HUES6 (cell line): ENCODE data around the gene BOK.
A peak's percentile ranks its signal among the peaks of the same experiment; 100 is the strongest.

Experiments used
- H3K27ac ChIP-seq: 2 replicates; pipeline ENCODE4 v1.7.0; 2013; ENCODE audit warnings: low read depth, mild to moderate bottlenecking, low read length, inconsistent platforms
- H3K27me3 ChIP-seq: 2 replicates; pipeline ENCODE4 v1.6.1; 2013; ENCODE audit warnings: low read length; ENCODE audit not compliant: control insufficient read depth, insufficient read depth
- H3K36me3 ChIP-seq: 2 replicates; pipeline ENCODE4 v1.6.1; 2013; ENCODE audit warnings: low read length; ENCODE audit not compliant: control insufficient read depth, insufficient read depth
- H3K4me1 ChIP-seq: 2 replicates; pipeline ENCODE4 v1.6.1; 2013; ENCODE audit warnings: low read length; ENCODE audit not compliant: control insufficient read depth, insufficient read depth
- H3K4me3 ChIP-seq: 2 replicates; pipeline ENCODE4 v1.5.1; 2013; ENCODE audit warnings: low read depth, low read length
- H3K9ac ChIP-seq: one replicate; pipeline ENCODE4 v1.6.1; 2013; ENCODE audit warnings: mild to moderate bottlenecking, low read length
- H3K9me3 ChIP-seq: 2 replicates; pipeline ENCODE4 v1.6.1; 2013; ENCODE audit warnings: low read depth, low read length; ENCODE audit not compliant: control insufficient read depth, insufficient read depth

Gene BOK

DNA sequence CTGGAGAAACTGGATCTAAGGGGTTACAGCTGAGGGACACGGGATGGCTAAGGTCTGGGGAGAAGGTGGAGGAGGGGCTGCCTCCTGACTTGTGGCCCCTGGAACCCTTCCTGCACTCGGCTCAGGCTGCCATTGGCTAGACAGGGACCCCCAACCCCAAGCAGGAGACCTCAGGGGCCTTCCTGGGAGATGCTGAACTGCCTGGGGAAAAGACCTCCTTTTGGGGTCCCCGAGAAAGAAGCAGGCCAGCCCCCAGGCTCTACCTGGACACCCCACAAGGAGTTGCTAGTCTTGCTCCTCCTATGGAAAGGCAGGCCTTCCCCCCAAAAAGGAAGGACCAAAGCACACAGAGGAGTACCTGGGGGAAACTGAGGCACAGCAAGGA is 10.1 kb upstream of the BOK start:
- H3K9me3 ChIP-seq = no peaks in the 10 kb centered on the region
- H3K36me3 ChIP-seq = no peaks in the 10 kb centered on the region
- peaks cover 12% of the 10 kb centered on the region; the same call in 1 of the 2 replicates for H3K4me1 ChIP-seq
- H3K27me3 ChIP-seq = no peaks in the 10 kb centered on the region; the same call in 1 of the 2 replicates
- H3K9ac ChIP-seq = no peak overlapping the region
- H3K27ac ChIP-seq = no peak overlapping the region
- H3K4me3 ChIP-seq = no peak overlapping the region

DNA sequence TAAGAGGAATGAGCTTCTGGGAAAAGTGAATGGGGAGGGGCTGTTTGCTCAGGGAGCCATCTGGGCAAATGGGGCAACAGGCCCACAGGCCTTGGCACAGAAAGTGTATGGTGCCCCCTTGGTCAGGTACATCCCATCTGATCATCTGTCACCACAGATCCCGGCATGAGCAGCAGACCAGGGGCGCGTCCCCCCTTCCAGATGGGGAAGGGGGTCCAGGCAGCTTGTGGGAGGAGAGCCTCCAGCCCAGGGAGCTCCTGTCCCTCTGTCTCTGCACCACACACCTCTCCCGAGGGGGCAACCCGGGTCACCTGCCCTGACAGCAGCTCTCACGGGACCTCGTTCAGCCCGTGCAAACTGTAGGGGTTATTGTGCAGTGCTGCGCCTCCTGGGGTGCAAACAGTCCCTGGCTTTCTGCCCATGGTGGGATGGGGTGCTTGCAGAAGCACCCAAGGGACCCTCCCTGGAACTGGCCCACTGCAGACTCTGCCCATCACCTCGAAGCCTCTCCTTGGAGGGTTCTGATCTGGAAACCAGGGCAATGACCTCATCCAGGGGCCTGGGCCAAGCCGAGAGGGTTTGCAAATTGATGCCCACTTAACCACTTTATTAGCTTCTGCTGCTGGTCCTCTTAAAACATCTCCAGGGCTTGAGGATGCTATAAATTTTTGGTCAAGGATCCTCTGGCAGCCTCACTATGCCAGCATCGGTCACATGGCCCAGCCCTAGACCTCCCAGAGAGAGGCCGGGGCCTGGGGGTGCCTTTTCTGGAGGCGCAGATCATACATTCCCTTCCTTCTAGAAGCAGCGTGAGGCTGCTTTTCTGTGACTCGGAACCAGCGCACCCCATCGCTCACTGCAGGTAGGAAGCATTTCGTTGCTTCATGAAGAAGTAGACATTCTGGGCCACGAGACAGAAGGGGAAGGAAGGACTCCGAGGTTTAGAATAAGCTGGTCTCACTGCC is 7.6 kb upstream of the BOK start:
- H3K36me3 ChIP-seq = no peaks in the 10 kb centered on the region
- no peaks in the 10 kb centered on the region for H3K27me3 ChIP-seq
- H3K9ac ChIP-seq = no peak overlapping the region
- no peak overlapping the region for H3K27ac ChIP-seq
- H3K9me3 ChIP-seq = no peaks in the 10 kb centered on the region
- H3K4me1 ChIP-seq = peaks cover 21% of the 10 kb centered on the region
- no peak overlapping the region for H3K4me3 ChIP-seq

DNA sequence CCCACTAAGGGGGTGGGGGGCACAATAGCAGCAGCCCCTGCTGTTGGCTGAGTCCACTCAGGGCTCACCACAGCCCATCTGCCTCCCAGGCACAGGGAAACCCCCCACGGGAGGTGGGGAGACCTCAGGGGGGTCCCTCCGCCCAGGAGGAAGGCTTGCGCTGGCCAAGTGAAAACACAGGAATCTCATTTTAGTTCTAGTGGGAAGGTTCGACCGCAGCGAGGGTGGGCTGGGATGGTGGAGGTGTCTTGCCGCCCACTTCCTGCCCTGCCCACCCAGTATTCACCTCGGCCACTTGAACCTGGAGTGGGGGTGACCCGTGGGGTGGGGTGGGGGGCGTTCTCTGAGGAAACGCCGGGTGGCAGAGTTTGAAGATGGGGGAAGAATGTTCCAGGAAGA is 6.9 kb upstream of the BOK start:
- H3K27me3 ChIP-seq = no peaks in the 10 kb centered on the region
- H3K4me1 ChIP-seq = peaks cover 23% of the 10 kb centered on the region
- no peaks in the 10 kb centered on the region for H3K9me3 ChIP-seq

DNA sequence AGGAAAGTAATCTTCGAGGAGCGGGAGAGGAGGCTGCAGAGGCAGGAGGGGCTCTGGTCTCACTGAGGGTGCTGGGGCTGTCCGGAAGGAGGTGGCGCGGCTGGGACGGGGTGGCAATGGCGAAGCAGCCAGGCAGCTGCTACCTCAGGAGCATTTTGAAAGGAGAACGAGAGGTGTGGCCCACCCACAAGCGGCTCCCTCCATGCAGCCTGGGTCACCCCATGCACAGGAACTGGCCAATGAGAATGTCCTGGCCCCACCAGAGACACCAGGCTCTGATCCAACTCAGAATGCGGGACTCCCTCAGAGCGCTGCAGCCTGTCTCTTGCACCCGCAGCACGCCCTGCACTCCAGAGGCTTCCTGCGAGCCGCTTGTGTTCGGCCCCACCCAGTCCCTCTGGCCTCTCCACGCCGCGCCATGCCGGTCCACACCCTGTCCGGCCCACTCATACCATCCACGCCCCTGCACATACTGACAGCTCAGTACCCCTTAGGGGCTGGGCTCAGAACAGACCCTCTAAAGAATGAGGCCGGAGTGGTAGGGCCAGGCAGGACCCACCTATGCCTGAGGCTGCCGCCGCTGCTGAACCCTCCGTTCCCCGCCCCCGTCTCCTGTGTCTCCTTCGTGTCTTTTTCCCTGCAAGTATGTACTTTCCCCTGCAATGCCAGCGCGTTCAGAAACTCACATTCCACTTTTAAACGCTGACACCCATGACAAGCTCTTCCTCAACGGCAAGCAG is 6.4 kb upstream of the BOK start:
- H3K27me3 ChIP-seq = no peaks in the 10 kb centered on the region
- H3K4me1 ChIP-seq = peaks cover 18% of the 10 kb centered on the region
- no peaks in the 10 kb centered on the region for H3K9me3 ChIP-seq
- no peak overlapping the region for H3K27ac ChIP-seq
- no peak overlapping the region for H3K9ac ChIP-seq
- H3K4me3 ChIP-seq = no peak overlapping the region
- H3K36me3 ChIP-seq = no peaks in the 10 kb centered on the region

More for the DNA sequence above, 6.9 kb upstream of the BOK start:
- Histone ChIP-seq H3K36me3 (no peaks in the 10 kb centered on the region), H3K27ac (no peak overlapping the region), H3K4me3 (no peak overlapping the region), H3K9ac (no peak overlapping the region)

DNA sequence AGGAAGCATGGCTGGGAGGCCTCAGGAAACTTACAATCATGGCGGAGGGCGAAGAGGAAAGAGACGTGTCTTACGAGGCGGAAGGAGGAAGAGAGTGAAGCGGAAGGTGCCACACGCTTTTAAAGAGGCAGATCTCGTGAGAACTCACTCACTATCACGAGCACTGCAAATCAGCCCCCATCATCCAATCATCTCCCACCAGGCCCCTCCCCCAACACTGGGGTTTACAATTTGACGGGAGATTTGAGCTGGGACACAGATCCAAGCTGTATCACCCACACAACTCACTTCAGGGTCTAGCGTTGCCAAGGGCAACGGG is 5.1 kb upstream of the BOK start:
- Histone ChIP-seq H3K27me3 (no peaks in the 10 kb centered on the region), H3K36me3 (no peaks in the 10 kb centered on the region), H3K9ac (no peak overlapping the region), H3K4me3 (no peak overlapping the region), H3K9me3 (no peaks in the 10 kb centered on the region; the same call in 1 of the 2 replicates), H3K27ac (no peak overlapping the region), H3K4me1 (peaks cover 15% of the 10 kb centered on the region)

DNA sequence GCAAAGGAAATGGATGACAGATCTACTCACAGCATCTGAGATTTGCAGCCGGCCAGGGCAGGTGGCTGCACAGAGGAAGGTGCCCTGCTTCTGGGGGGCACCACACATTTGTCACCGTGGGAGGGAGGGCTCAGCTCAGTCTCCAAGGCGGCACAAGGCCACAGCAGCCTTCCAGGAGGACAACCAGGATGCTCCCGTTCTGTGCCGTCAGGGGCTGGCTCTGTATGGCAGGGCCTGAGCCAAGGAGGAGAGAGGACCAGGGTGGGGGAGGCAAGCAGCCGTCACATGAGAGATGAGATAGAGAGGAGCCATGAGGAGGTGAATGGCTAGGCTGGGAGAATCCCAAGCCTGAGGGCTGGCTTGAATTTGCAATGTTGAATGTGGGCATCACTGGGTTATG is 4.6 kb upstream of the BOK start:
- Histone ChIP-seq H3K9ac (no peak overlapping the region), H3K9me3 (no peaks in the 10 kb centered on the region; the same call in 1 of the 2 replicates), H3K4me3 (no peak overlapping the region), H3K27me3 (no peaks in the 10 kb centered on the region), H3K4me1 (peaks cover 15% of the 10 kb centered on the region), H3K27ac (no peak overlapping the region), H3K36me3 (no peaks in the 10 kb centered on the region)

DNA sequence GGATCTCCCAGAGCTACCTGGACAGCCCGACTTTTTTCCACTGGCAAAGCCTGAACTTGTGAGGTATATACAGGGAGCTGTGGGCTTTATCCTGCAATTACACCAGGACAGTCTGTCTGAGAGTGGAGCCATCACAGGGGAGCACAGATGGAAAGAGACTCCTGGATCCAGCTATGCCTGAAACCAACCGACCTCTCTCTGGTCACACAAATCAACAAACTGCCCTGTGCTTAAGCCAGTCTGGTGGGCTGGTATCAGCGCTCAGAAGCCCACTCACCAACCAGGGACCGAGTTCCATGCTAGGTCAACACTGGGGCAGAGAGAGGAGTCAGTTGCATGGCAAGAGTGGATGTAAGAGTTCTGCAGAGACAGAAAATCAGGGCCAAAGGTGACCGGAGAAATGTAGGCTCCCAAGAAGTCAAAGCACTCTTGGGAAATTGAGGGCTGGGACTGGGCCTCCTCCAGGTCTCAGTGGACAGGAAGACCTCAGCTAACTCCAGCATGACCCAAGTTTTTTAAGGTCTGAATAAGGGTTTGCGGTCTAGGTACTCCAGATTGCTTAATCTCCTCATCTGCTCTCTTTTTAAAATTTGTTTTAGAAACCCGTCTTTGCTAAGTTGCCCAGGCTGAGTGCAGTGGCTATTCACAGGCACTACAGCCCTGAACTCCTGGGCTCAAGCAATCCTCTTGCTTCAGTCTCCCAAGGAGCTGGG is 3.8 kb upstream of the BOK start:
- Histone ChIP-seq H3K4me3 (no peak overlapping the region), H3K27ac (no peak overlapping the region), H3K4me1 (peaks cover 15% of the 10 kb centered on the region), H3K9me3 (no peaks in the 10 kb centered on the region; the same call in 1 of the 2 replicates), H3K36me3 (no peaks in the 10 kb centered on the region), H3K27me3 (no peaks in the 10 kb centered on the region), H3K9ac (no peak overlapping the region)

DNA sequence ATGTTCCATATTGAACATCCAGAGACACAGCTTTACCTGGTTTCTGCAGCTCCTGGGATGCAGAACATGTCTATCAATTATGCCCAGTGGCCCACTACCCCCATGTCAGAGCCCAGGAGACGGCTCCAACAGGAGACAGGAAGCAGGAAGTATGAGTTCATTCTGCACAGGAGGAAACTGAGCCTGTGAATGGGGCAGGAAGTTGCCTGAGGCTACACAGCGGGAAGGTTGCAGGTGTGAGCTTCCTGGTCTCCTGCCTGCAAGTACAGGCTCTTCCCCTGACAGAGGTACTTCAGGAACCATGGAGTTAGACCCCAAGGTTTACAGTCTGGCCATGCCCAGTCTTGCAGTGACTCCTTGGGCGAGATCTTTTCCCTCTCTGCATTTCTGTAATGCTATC is 2.8 kb upstream of the BOK start:
- H3K36me3 ChIP-seq = no peaks in the 10 kb centered on the region
- H3K27me3 ChIP-seq = no peaks in the 10 kb centered on the region

DNA sequence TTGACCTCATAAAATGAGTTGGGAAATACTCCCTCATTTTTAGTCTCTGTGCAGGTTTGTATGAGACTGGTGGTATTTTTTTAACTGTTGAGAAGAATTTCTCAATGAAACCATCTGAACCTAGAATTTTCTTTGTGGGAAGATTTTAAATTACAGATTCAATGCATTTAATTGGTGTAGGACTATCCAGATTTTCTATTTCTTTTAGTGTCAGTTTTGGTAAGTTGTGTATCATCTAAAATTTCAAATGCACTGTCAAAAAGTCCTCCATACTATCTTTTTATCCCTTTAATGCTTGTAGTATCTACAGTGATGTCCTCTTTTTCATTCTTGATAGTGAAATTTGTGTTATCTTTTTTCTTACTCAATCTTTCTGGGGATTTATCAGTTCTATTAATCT is 1.8 kb upstream of the BOK start:
- H3K27me3 ChIP-seq = no peaks in the 10 kb centered on the region
- H3K4me3 ChIP-seq = no peak overlapping the region
- H3K36me3 ChIP-seq = no peaks in the 10 kb centered on the region
- no peak overlapping the region for H3K9ac ChIP-seq
- H3K27ac ChIP-seq = no peak overlapping the region
- H3K4me1 ChIP-seq = peaks cover 26% of the 10 kb centered on the region
- no peaks in the 10 kb centered on the region; the same call in 1 of the 2 replicates for H3K9me3 ChIP-seq

More for the DNA sequence above, 2.8 kb upstream of the BOK start:
- Histone ChIP-seq H3K9ac (no peak overlapping the region), H3K9me3 (no peaks in the 10 kb centered on the region; the same call in 1 of the 2 replicates), H3K27ac (no peak overlapping the region), H3K4me3 (no peak overlapping the region), H3K4me1 (peaks cover 20% of the 10 kb centered on the region)

DNA sequence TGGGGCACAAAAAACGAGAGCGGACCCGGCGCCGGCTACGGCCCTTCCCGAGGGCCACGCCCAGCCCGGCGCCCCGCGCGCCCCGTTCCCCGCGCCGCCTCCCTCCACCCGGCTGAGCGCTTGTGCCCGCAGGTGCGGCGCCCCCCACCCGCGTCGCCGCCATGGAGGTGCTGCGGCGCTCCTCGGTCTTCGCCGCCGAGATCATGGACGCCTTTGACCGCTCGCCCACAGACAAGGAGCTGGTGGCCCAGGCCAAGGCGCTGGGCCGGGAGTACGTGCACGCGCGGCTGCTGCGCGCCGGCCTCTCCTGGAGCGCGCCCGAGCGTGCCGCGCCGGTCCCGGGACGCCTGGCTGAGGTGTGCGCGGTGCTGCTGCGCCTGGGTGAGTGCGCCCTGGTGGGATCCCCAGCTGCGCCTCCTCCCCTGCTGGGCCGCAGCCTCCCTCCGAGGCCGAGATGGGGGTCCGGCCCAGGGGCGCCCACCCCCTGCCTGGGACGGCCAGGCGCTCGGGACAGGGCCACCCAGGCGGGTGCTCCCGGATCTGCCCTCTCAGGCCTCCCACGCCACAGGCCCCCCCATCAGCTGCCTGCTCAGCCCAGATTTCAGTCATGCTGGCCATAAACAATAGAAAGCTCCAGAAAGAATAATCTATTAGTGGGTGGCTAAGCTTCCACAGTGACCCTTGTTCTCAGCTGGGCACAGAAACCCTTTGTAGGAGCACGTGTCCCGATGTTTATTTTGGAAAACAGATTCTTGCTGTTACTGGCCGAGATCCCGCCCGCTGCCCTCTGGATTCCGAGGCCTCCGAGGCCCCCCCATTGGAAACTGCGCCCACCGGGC is 997 bp downstream of the BOK start:
- Histone ChIP-seq H3K9me3 (no peaks in the 10 kb centered on the region; the same call in 1 of the 2 replicates), H3K27ac (peak overlapping the region; percentile 55; the same call in 1 of the 2 replicates), H3K4me1 (peaks cover 26% of the 10 kb centered on the region), H3K36me3 (peaks cover 12% of the 10 kb centered on the region), H3K4me3 (peak overlapping the region; percentile 82), H3K27me3 (no peaks in the 10 kb centered on the region), H3K9ac (peak overlapping the region; percentile 63)
